IMR-90 (cell line): Measurements from ENCODE around the gene CALD1. TPM values are rescaled to one million over a fixed set of nuclear protein-coding genes. Genes with fewer than 3 reads are reported as not detected.

Experiments
- ATAC-seq: fragments of 200-7000 bp; cut with Tn5 transposase; 2 replicates; pipeline ENCODE4 v1.9.1; 2020; ENCODE audit warnings: low read depth, mild to moderate bottlenecking, moderate library complexity
- BruUV-seq: library from RNA; stranded (reverse); fragments of 400-500 nt; replicated peaks from 2 replicates; lab custom pipeline; 2021; lab: Mats Ljungman, UMichigan
- CTCF ChIA-PET: fragments of 300-600 bp; formaldehyde crosslinking; extraction: SDS; loops from one replicate; lab custom pipeline; 2021; ENCODE audit warnings: antibody characterized with exemption; lab: Yijun Ruan, JAX
- POLR2A ChIA-PET: fragments of 300-600 bp; sonication (Branson Sonifier 250); formaldehyde crosslinking; loops from one replicate; lab custom pipeline; 2022; ENCODE audit warnings: antibody characterized with exemption; ENCODE audit not compliant: unreplicated experiment; lab: Charles Lee
- DNase-seq: peaks from one replicate; pipeline ENCODE4 v3.0.0; 2013
- H2AFZ ChIP-seq: replicated peaks from 2 replicates; pipeline ENCODE3; 2013; ENCODE audit warnings: low read length, mild to moderate bottlenecking; ENCODE audit not compliant: poor library complexity
- H2AK5ac ChIP-seq: 2 replicates; pipeline ENCODE4 v1.6.1; 2013; ENCODE audit warnings: low read depth, low read length, inconsistent platforms
- H2AK9ac ChIP-seq: replicated peaks from 2 replicates; pipeline ENCODE3; 2013; ENCODE audit warnings: mild to moderate bottlenecking, low read depth, low read length, moderate library complexity; ENCODE audit not compliant: poor library complexity
- H2BK120ac ChIP-seq: 2 replicates; pipeline ENCODE4 v1.6.1; 2013; ENCODE audit warnings: low read depth, low read length, inconsistent platforms
- H2BK15ac ChIP-seq: 3 replicates; pipeline ENCODE4 v1.6.1; 2013; ENCODE audit warnings: low read depth, low read length, inconsistent platforms
- H2BK20ac ChIP-seq: 2 replicates; pipeline ENCODE4 v1.6.1; 2013; ENCODE audit warnings: low read depth, mild to moderate bottlenecking, inconsistent platforms, low read length, moderate library complexity
- H2BK5ac ChIP-seq: 2 replicates; pipeline ENCODE4 v1.6.1; 2013; ENCODE audit warnings: mild to moderate bottlenecking, low read depth, low read length, inconsistent platforms; ENCODE audit not compliant: poor library complexity, severe bottlenecking
- H3K14ac ChIP-seq: replicated peaks from 2 replicates; pipeline ENCODE4 v1.6.1; 2013; ENCODE audit warnings: low read depth, low read length, inconsistent platforms
- H3K18ac ChIP-seq: 2 replicates; pipeline ENCODE4 v1.6.1; 2013; ENCODE audit warnings: low read depth, low read length, control low read depth
- H3K23ac ChIP-seq: 2 replicates; pipeline ENCODE4 v1.6.1; 2013; ENCODE audit warnings: low read depth, low read length, inconsistent platforms
- H3K27ac ChIP-seq: 2 replicates; pipeline ENCODE4 v1.5.1; 2013; ENCODE audit warnings: mild to moderate bottlenecking, control low read depth, low read length; ENCODE audit not compliant: insufficient read depth
- H3K27me3 ChIP-seq: 2 replicates; pipeline ENCODE4 v1.6.1; 2013; ENCODE audit warnings: low read length; ENCODE audit not compliant: control insufficient read depth, insufficient read depth
- H3K36me3 ChIP-seq: 2 replicates; pipeline ENCODE4 v1.6.1; 2013; ENCODE audit warnings: low read length, mixed read lengths; ENCODE audit not compliant: control insufficient read depth, insufficient read depth
- H3K4ac ChIP-seq: 2 replicates; pipeline ENCODE4 v1.6.1; 2013; ENCODE audit warnings: low read depth, low read length, inconsistent platforms
- H3K4me1 ChIP-seq: 2 replicates; pipeline ENCODE4 v1.6.1; 2013; ENCODE audit warnings: low read length, mixed read lengths; ENCODE audit not compliant: control insufficient read depth, insufficient read depth
- H3K4me2 ChIP-seq: 2 replicates; pipeline ENCODE4 v1.6.1; 2013; ENCODE audit warnings: low read depth, mild to moderate bottlenecking, control low read depth, low read length, moderate library complexity
- H3K4me3 ChIP-seq: 2 replicates; pipeline ENCODE4 v1.5.1; 2013; ENCODE audit warnings: low read depth, mild to moderate bottlenecking, control low read depth, low read length, moderate library complexity; ENCODE audit not compliant: insufficient read depth
- H3K56ac ChIP-seq: 2 replicates; pipeline ENCODE4 v1.6.1; 2013; ENCODE audit warnings: low read length, inconsistent platforms; ENCODE audit not compliant: insufficient read depth; ENCODE audit errors: extremely low read depth
- H3K79me1 ChIP-seq, 2 experiments: 2 replicates each; pipeline ENCODE4 v1.6.1; 2013; ENCODE audit warnings: low read length in 2 of 2, inconsistent platforms in 1 of 2, low read depth in 1 of 2
- H3K9ac ChIP-seq: 2 replicates; pipeline ENCODE4 v1.6.1; 2013; ENCODE audit warnings: low read depth, low read length, control low read depth
- H3K9me1 ChIP-seq: 2 replicates; pipeline ENCODE4 v1.6.1; 2013; ENCODE audit warnings: low read length, inconsistent platforms; ENCODE audit not compliant: insufficient read depth
- H3K9me3 ChIP-seq: 2 replicates; pipeline ENCODE4 v1.6.1; 2013; ENCODE audit warnings: low read length; ENCODE audit not compliant: control insufficient read depth, insufficient read depth
- H4K20me1 ChIP-seq: 2 replicates; pipeline ENCODE4 v1.6.1; 2013; ENCODE audit warnings: low read length, inconsistent platforms; ENCODE audit not compliant: insufficient read depth
- H4K5ac ChIP-seq: 2 replicates; pipeline ENCODE4 v1.6.1; 2013; ENCODE audit warnings: mild to moderate bottlenecking, low read depth, low read length, control low read depth
- H4K8ac ChIP-seq, 2 experiments: 2 replicates each; pipeline ENCODE4 v1.6.1; 2013; ENCODE audit warnings: low read depth in 2 of 2, low read length in 2 of 2, control low read depth in 1 of 2, inconsistent platforms in 1 of 2
- H4K91ac ChIP-seq: 2 replicates; pipeline ENCODE4 v1.6.1; 2013; ENCODE audit warnings: low read depth, low read length, inconsistent platforms; ENCODE audit not compliant: insufficient read depth
- BHLHE40 ChIP-seq: fragments of 150-350 bp; IDR thresholded peaks from 2 replicates; pipeline ENCODE4 v1.6.1; 2016; ENCODE audit warnings: mild to moderate bottlenecking, low read depth, low read length
- CEBPB ChIP-seq: IDR thresholded peaks from 2 replicates; pipeline ENCODE4 v1.6.1; 2012; ENCODE audit warnings: low read depth, low read length, improper control_type of control experiment
- CHD1 ChIP-seq: IDR thresholded peaks from 2 replicates; pipeline ENCODE4 v1.6.1; 2012; ENCODE audit warnings: low read depth, low read length, improper control_type of control experiment
- FOS ChIP-seq: fragments of 150-350 bp; IDR thresholded peaks from 2 replicates; pipeline ENCODE4 v1.6.1; 2016; ENCODE audit warnings: low read depth, low read length
- MAFK ChIP-seq: IDR thresholded peaks from 2 replicates; pipeline ENCODE4 v1.6.1; 2012; ENCODE audit warnings: low read depth, low read length, improper control_type of control experiment
- MAZ ChIP-seq: IDR thresholded peaks from 2 replicates; pipeline ENCODE4 v1.6.1; 2012; ENCODE audit warnings: low read depth, mild to moderate bottlenecking, low read length, improper control_type of control experiment, moderate library complexity, borderline replicate concordance
- MXI1 ChIP-seq: IDR thresholded peaks from 2 replicates; pipeline ENCODE4 v1.6.1; 2012; ENCODE audit warnings: low read depth, mild to moderate bottlenecking, low read length, moderate library complexity, borderline replicate concordance
- NFE2L2 ChIP-seq: fragments of 150-350 bp; IDR thresholded peaks from 2 replicates; pipeline ENCODE4 v1.6.1; 2016; ENCODE audit warnings: low read depth, mild to moderate bottlenecking, low read length
- POLR2A ChIP-seq: IDR thresholded peaks from 2 replicates; pipeline ENCODE4 v1.6.1; 2012; ENCODE audit warnings: mild to moderate bottlenecking, low read depth, low read length
- RAD21 ChIP-seq: IDR thresholded peaks from 2 replicates; pipeline ENCODE4 v1.6.1; 2012; ENCODE audit warnings: low read length, improper control_type of control experiment
- RCOR1 ChIP-seq: IDR thresholded peaks from 2 replicates; pipeline ENCODE4 v1.6.1; 2012; ENCODE audit warnings: mild to moderate bottlenecking, low read length, improper control_type of control experiment; ENCODE audit not compliant: insufficient replicate concordance
- RFX5 ChIP-seq: IDR thresholded peaks from 2 replicates; pipeline ENCODE4 v1.8.0; 2012; ENCODE audit warnings: low read depth, mild to moderate bottlenecking, low read length, moderate library complexity
- SMC3 ChIP-seq: fragments of 150-350 bp; IDR thresholded peaks from 2 replicates; pipeline ENCODE4 v1.6.1; 2016; ENCODE audit warnings: low read depth, mild to moderate bottlenecking, antibody characterized with exemption, low read length, moderate library complexity
- USF2 ChIP-seq: fragments of 150-350 bp; IDR thresholded peaks from 2 replicates; pipeline ENCODE4 v1.6.1; 2017; ENCODE audit warnings: mild to moderate bottlenecking, antibody characterized with exemption, low read length, low read depth
- dilution Hi-C: fragments of 300-500 bp; cut with HindIII; formaldehyde crosslinking; loops from one replicate; pipeline ENCODE4 v1.14.3; 2018; ENCODE audit warnings: low sequenced_read_pairs; ENCODE audit not compliant: unreplicated experiment
- in situ Hi-C: fragments of 300-500 bp; cut with MboI; formaldehyde crosslinking; loops from 3 replicates; pipeline ENCODE4 v1.14.3; 2019; ENCODE audit warnings: low sequenced_read_pairs, inconsistent platforms, mixed read lengths
- intact Hi-C: fragments of 100-400 bp; cut with micrococcal nuclease; formaldehyde crosslinking; loops from 2 replicates; pipeline ENCODE4 v1.10.0; 2022
- polyA plus RNA-seq, 3 experiments: library from polyadenylated mRNA; depleted of rRNA; stranded (reverse); fragments of >200 nt; gene quantifications; 2 replicates each; pipeline ENCODE4 v1.2.3, GENCODE V29; 2012; ENCODE audit warnings: low replicate concordance in 1 of 3
- total RNA-seq: library from RNA; depleted of rRNA; stranded (reverse); fragments of >200 nt; gene quantifications from 2 replicates; pipeline ENCODE4 v1.2.3, GENCODE V29; 2012
- TF ChIP-seq, protein P1 (sequence below): fragments of 150-350 bp; IDR thresholded peaks from 2 replicates; pipeline ENCODE4 v1.6.1; 2016; ENCODE audit warnings: low read depth, mild to moderate bottlenecking, low read length, moderate library complexity, borderline replicate concordance
- TF ChIP-seq, protein P2 (sequence below): conservative IDR thresholded peaks from 2 replicates; pipeline ENCODE4 v1.5.1; 2012; ENCODE audit warnings: mild to moderate bottlenecking, low read depth, low read length, improper control_type of control experiment

CALD1 gene
- total and polyA plus RNA-seq, 2 of the 4 experiments (the other 2 are of a cell fraction), result 375 to 487 TPM

- Histone ChIP-seq H3K27me3 (no peaks in the 10 kb centered on the region), H3K9me3 (no peaks in the 10 kb centered on the region), H4K5ac (no peak overlapping the region), H3K79me1 (peaks cover 24 to 65% of the 10 kb centered on the region in 2 experiments), H2BK20ac (no peak overlapping the region), H2BK15ac (no peak overlapping the region), H4K91ac (no peak overlapping the region), H2AFZ (no peak overlapping the region), H3K4me3 (no peak overlapping the region), H2AK9ac (no peak overlapping the region), H3K27ac (no peak overlapping the region), H3K18ac (no peak overlapping the region; the same call in 1 of the 2 replicates), H3K56ac (peak overlapping the region; percentile 19; the same call in 1 of the 2 replicates), H3K4me1 (peaks cover 12% of the 10 kb centered on the region), H4K8ac (no peak overlapping the region), H3K4me2 (no peak overlapping the region), H3K36me3 (peaks cover 24% of the 10 kb centered on the region), H3K23ac (peak overlapping the region; percentile 0; the same call in 1 of the 2 replicates), H3K14ac (0 out of 2 replicates have a peak overlapping the region, but pooled peaks have one; percentile 3), H2BK5ac (peak overlapping the region; percentile 73), H3K4ac (no peak overlapping the region), H3K9me1 (peaks cover 16% of the 10 kb centered on the region), H2BK120ac (no peak overlapping the region), H4K20me1 (peaks cover 9% of the 10 kb centered on the region; the same call in 1 of the 2 replicates), H3K9ac (no peak overlapping the region), H2AK5ac (no peak overlapping the region)
- dilution Hi-C loops, result no loop called here
- CTCF ChIA-PET, result no interaction called here
- DNase-seq (no peak), ATAC-seq (no peak)
- TF ChIP-seq RFX5 (no peak), FOS (no peak), CEBPB (no peak), RCOR1 (no peak), MAFK (no peak), USF2 (no peak), MXI1 (no peak), BHLHE40 (no peak), SMC3 (no peak), POLR2A (no peak), NFE2L2 (no peak), MAZ (no peak), CHD1 (no peak), RAD21 (no peak)
- TF ChIP-seq, protein P1, sequence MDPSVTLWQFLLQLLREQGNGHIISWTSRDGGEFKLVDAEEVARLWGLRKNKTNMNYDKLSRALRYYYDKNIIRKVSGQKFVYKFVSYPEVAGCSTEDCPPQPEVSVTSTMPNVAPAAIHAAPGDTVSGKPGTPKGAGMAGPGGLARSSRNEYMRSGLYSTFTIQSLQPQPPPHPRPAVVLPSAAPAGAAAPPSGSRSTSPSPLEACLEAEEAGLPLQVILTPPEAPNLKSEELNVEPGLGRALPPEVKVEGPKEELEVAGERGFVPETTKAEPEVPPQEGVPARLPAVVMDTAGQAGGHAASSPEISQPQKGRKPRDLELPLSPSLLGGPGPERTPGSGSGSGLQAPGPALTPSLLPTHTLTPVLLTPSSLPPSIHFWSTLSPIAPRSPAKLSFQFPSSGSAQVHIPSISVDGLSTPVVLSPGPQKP, result no peak
- TF ChIP-seq, protein P2, sequence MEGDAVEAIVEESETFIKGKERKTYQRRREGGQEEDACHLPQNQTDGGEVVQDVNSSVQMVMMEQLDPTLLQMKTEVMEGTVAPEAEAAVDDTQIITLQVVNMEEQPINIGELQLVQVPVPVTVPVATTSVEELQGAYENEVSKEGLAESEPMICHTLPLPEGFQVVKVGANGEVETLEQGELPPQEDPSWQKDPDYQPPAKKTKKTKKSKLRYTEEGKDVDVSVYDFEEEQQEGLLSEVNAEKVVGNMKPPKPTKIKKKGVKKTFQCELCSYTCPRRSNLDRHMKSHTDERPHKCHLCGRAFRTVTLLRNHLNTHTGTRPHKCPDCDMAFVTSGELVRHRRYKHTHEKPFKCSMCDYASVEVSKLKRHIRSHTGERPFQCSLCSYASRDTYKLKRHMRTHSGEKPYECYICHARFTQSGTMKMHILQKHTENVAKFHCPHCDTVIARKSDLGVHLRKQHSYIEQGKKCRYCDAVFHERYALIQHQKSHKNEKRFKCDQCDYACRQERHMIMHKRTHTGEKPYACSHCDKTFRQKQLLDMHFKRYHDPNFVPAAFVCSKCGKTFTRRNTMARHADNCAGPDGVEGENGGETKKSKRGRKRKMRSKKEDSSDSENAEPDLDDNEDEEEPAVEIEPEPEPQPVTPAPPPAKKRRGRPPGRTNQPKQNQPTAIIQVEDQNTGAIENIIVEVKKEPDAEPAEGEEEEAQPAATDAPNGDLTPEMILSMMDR, result no peak
- BruUV-seq, result no TSS peak
- POLR2A ChIA-PET, result interaction anchor here (0.6 kb wide), 1 partner anchor 274 kb away, joined by 3 read pairs; no protein-coding TSS in a partner anchor
- in situ Hi-C loops, result no loop called here
- intact Hi-C loops, result no loop called here
These were observed 161.3 kb downstream of the CALD1 start for GRCh38 chr7:134940729-134941128.
